ENCODE measurements around the gene LRRC43. TPM values are rescaled to one million over a fixed set of nuclear protein-coding genes. Genes with fewer than 3 reads are reported as not detected.

Gene LRRC43
- total RNA-seq, 1 donor = 2.9 TPM

DNA sequence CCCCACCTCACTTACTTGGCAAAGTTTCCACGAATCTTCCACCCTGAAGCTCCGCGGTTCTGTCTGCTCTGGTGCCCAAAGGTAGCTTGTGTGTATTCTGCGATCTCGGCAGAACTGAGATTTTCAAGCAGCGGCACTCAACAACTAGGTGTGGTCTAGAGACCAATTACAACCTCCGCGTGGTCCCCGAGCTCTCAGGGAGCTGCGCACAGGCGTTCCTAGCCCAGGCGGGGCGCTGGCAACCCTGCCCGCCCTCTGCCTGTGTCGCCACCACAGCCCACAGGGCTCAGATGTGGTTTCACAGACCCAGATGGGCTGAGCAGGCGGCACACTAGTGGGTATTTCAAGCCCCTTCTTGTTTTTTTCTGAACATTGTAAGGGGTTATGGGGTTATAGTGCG lies 44.4 kb downstream of the LRRC43 start:
- peaks cover 33% of the 10 kb centered on the region for H3K79me2 ChIP-seq (ENCODE audit: insufficient read depth, low read length)
- no peaks in the 10 kb centered on the region for H3K9me3 ChIP-seq (ENCODE audit: low read depth, low read length)
- no peak for TF ChIP-seq CTCF (IDR thresholded peaks at IDR 0.05; ENCODE audit: extremely low read depth, low read depth, low read length)
- H4K20me1 ChIP-seq (ENCODE audit: insufficient read depth, low read length) = peaks cover 26% of the 10 kb centered on the region
- H3K27ac ChIP-seq (ENCODE audit: low read depth, low read length) = no peak overlapping the region
- H2AFZ ChIP-seq (ENCODE audit: low read length) = no peak overlapping the region
- no peak overlapping the region for H3K4me2 ChIP-seq (ENCODE audit: insufficient read depth, low read length)
- DNase-seq (ENCODE audit: insufficient read length, low spot score, missing footprints) = no peak
- H3K36me3 ChIP-seq (ENCODE audit: insufficient read depth, low read length) = peaks cover 26% of the 10 kb centered on the region
- H3K27me3 ChIP-seq (ENCODE audit: insufficient read depth, low read length) = no peaks in the 10 kb centered on the region
- H3K4me3 ChIP-seq (ENCODE audit: insufficient read depth, low read length) = no peak overlapping the region
- peaks cover 19% of the 10 kb centered on the region for H3K4me1 ChIP-seq (ENCODE audit: insufficient read depth, low read length)

DNA sequence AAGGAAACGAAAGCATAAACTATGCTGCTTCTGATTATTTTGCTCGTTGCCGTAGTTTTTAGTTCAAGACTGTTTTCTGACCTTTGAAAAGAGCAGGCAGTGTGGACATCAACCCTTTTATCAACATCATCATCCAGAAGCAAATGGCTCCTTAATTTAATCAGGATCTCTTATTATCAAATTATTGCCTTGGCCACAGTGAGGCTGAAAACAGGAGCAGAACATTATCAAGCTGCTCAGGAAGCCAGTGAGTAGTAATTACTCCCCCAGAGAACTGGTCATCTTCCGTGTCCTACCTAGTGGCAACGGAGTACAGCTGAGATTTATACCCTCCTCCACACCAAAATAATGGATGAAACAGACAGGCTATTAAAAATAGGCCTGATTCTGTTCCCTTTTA lies 45.2 kb downstream of the LRRC43 start:
- Histone ChIP-seq H4K20me1 (ENCODE audit: insufficient read depth, low read length) (peaks cover 26% of the 10 kb centered on the region), H3K36me3 (ENCODE audit: insufficient read depth, low read length) (peaks cover 24% of the 10 kb centered on the region), H3K27me3 (ENCODE audit: insufficient read depth, low read length) (no peaks in the 10 kb centered on the region), H3K4me3 (ENCODE audit: insufficient read depth, low read length) (no peak overlapping the region), H3K4me1 (ENCODE audit: insufficient read depth, low read length) (peaks cover 19% of the 10 kb centered on the region), H2AFZ (ENCODE audit: low read length) (no peak overlapping the region), H3K4me2 (ENCODE audit: insufficient read depth, low read length) (no peak overlapping the region), H3K9me3 (ENCODE audit: low read depth, low read length) (no peaks in the 10 kb centered on the region), H3K79me2 (ENCODE audit: insufficient read depth, low read length) (peaks cover 26% of the 10 kb centered on the region), H3K27ac (ENCODE audit: low read depth, low read length) (no peak overlapping the region)
- TF ChIP-seq CTCF (IDR thresholded peaks at IDR 0.05; ENCODE audit: extremely low read depth, low read depth, low read length) = no peak
- DNase-seq (ENCODE audit: insufficient read length, low spot score, missing footprints) = no peak

- Histone ChIP-seq H4K20me1 (ENCODE audit: insufficient read depth, low read length) (peaks cover 10% of the 10 kb centered on the region), H3K27me3 (ENCODE audit: insufficient read depth, low read length) (no peaks in the 10 kb centered on the region), H3K4me3 (ENCODE audit: insufficient read depth, low read length) (no peak overlapping the region), H3K27ac (ENCODE audit: low read depth, low read length) (no peak overlapping the region), H3K4me2 (ENCODE audit: insufficient read depth, low read length) (no peak overlapping the region), H3K4me1 (ENCODE audit: insufficient read depth, low read length) (peaks cover 5% of the 10 kb centered on the region), H2AFZ (ENCODE audit: low read length) (no peak overlapping the region), H3K79me2 (ENCODE audit: insufficient read depth, low read length) (no peaks in the 10 kb centered on the region), H3K9me3 (ENCODE audit: low read depth, low read length) (no peaks in the 10 kb centered on the region), H3K36me3 (ENCODE audit: insufficient read depth, low read length) (peaks cover 28% of the 10 kb centered on the region)
- no peak for DNase-seq (ENCODE audit: insufficient read length, low spot score, missing footprints)
- TF ChIP-seq CTCF (IDR thresholded peaks at IDR 0.05; ENCODE audit: extremely low read depth, low read depth, low read length) = no peak
Observed at GRCh38 chr12:122230798-122231197, 47.9 kb downstream of the LRRC43 start.

DNA sequence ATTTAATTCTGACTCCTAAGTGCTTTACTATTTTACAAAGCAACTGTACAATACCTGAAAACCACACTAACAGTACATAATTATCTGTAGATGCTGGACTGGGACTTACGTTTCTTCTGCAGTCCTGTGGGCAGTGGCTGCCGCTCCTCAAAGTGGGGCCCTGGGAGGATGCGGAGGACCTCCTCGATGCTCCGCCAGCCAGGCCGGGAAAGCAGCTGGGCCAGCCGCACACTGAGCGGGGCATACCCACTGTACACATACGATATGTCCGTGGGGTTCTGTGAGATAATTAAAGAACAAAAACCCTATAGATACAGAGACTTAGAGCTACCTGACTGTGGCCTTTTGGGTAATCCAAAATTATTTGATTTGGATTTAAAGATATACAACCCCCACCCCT lies 49.8 kb downstream of the LRRC43 start:
- Histone ChIP-seq H3K27me3 (ENCODE audit: insufficient read depth, low read length) (no peaks in the 10 kb centered on the region), H3K27ac (ENCODE audit: low read depth, low read length) (no peak overlapping the region), H3K79me2 (ENCODE audit: insufficient read depth, low read length) (no peaks in the 10 kb centered on the region), H3K36me3 (ENCODE audit: insufficient read depth, low read length) (peaks cover 28% of the 10 kb centered on the region), H2AFZ (ENCODE audit: low read length) (no peak overlapping the region), H3K4me3 (ENCODE audit: insufficient read depth, low read length) (no peak overlapping the region), H3K4me2 (ENCODE audit: insufficient read depth, low read length) (no peak overlapping the region), H3K4me1 (ENCODE audit: insufficient read depth, low read length) (no peaks in the 10 kb centered on the region), H4K20me1 (ENCODE audit: insufficient read depth, low read length) (peaks cover 2% of the 10 kb centered on the region), H3K9me3 (ENCODE audit: low read depth, low read length) (no peaks in the 10 kb centered on the region)
- no peak for DNase-seq (ENCODE audit: insufficient read length, low spot score, missing footprints)
- no peak for TF ChIP-seq CTCF (IDR thresholded peaks at IDR 0.05; ENCODE audit: extremely low read depth, low read depth, low read length)
